ENCODE measurements around the gene NANS. TPM values are rescaled to one million over a fixed set of nuclear protein-coding genes. Genes with fewer than 3 reads are reported as not detected.

The NANS gene
- total and polyA plus RNA-seq, 2 of the 13 experiments (the other 11 are each of a cell fraction or from before 2014, with no cell fraction given) = 86.9 to 203 TPM

GRCh38 chr9:98034593-98035546, 21.7 kb upstream of the NANS start (continued):
- TF ChIP-seq ZSCAN5A (CRISPR knock-in tag; IDR thresholded peaks at IDR 0.05; ENCODE audit: borderline replicate concordance) (no peak), ZNF616 (CRISPR knock-in tag; IDR thresholded peaks at IDR 0.05; ENCODE audit: low read depth) (no peak), SOX6 (IDR thresholded peaks at IDR 0.05) (no peak), SOX6 (CRISPR knock-in tag; IDR thresholded peaks at IDR 0.05) (no peak), ZNF549 (CRISPR knock-in tag; IDR thresholded peaks at IDR 0.05) (no peak), ATM (IDR thresholded peaks at IDR 0.05; ENCODE audit: borderline replicate concordance) (no peak), ZNF343 (CRISPR knock-in tag; IDR thresholded peaks at IDR 0.05) (no peak), HDAC2 (CRISPR knock-in tag; IDR thresholded peaks at IDR 0.05) (no peak), ZNF883 (CRISPR knock-in tag; IDR thresholded peaks at IDR 0.05; ENCODE audit: not compliant biosample characterization) (no peak), SIX4 (CRISPR knock-in tag; IDR thresholded peaks at IDR 0.05) (no peak), SALL2 (CRISPR knock-in tag; IDR thresholded peaks at IDR 0.05) (no peak), IRX3 (CRISPR knock-in tag; IDR thresholded peaks at IDR 0.05; ENCODE audit: borderline replicate concordance, low read depth) (no peak), TEF (CRISPR knock-in tag; IDR thresholded peaks at IDR 0.05) (no peak), ZNF446 (CRISPR knock-in tag; IDR thresholded peaks at IDR 0.05) (no peak), HMG20A (CRISPR knock-in tag; IDR thresholded peaks at IDR 0.05; ENCODE audit: borderline replicate concordance) (no peak), RERE (CRISPR knock-in tag; IDR thresholded peaks at IDR 0.05; ENCODE audit: low read depth) (no peak), NR1H2 (CRISPR knock-in tag; IDR thresholded peaks at IDR 0.05; ENCODE audit: borderline replicate concordance, low read depth) (no peak), ATF2 (CRISPR knock-in tag; IDR thresholded peaks at IDR 0.05) (no peak), RORA (CRISPR knock-in tag; IDR thresholded peaks at IDR 0.05) (no peak), KLF15 (CRISPR knock-in tag; IDR thresholded peaks at IDR 0.05; ENCODE audit: borderline replicate concordance) (no peak)

All from HepG2 (cell line).